CD4-positive, alpha-beta T cell treated with Interleukin-10 for 1 hour (primary cell): Measurements from ENCODE around the gene SH3PXD2A.
"Not testable (repeated sequence)": the region's sequence is repeated elsewhere in the genome, so short reads cannot be mapped to it uniquely, and the experiment has no call there.

Experiments
- DNase-seq: peaks from one replicate; pipeline ENCODE4 v3.0.0-alpha.2; 2020

SH3PXD2A gene

DNA sequence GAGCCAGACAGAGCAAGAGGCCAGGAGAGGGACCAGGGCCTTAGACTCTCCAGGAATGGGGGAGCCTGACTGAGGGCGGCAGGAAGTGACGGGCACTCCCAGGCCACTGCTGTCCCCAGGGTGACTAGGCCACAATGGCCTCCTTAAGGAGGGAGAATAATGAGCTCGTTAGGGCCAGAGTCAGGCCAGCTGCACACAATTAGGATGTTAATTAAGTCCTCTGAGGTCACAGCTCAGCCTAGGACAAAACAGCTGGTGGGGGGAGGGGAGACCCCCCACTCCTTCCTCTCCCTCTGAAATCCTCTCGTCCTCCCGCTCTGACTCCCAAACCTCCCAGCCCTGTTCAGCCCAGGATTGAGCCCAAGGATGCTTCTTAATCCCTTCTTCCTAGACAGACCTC, 218.9 kb downstream of the SH3PXD2A start:
- no peak for DNase-seq

DNA sequence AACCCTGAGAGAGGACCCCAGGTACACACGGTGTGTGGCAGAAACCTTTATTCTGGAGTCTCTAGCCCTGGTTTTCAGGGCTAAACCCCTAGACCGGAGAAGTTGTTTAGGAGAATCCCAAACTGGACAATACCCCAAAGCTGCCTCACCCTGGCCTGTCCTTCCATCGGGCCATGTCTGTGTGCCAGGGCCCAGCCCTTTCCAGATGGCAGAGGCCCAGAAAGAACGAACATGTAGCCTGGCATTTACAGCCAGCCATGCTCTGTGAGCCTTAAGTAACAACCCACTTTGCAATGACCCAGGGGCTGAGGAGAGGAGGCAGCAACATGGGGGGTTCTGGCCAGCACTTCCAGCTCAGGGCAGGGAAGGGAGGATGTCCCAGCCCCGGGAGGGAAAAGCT, 219.8 kb downstream of the SH3PXD2A start:
- DNase-seq, result no peak

DNA sequence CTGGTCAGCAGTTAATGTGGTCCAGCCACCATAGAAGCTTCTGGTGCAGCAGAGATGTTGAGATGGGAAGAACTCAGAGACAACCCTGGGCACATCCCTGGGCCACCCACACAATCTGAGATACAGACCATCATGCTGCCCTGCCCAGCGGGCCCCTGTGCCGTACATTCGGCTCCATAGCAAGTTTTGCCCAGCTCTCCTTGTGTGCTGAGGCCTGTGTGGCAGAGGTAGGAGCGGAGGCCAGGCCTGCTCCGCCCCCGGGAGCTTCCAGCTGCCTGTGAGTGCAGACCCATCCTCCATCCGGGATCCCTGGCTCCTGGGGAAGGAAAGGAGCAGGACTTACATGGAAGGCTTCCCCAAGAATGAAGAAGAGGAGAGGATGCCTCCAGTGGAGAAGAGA, 221.5 kb downstream of the SH3PXD2A start:
- DNase-seq, result no peak

GRCh38 chr10:103632871-103633270, 222.5 kb downstream of the SH3PXD2A start:
- not testable (repeated sequence) for DNase-seq

- no peak for DNase-seq
These were observed 223.1 kb downstream of the SH3PXD2A start for GRCh38 chr10:103632247-103632642.

GRCh38 chr10:103630156-103630555, 225.2 kb downstream of the SH3PXD2A start:
- DNase-seq, result no peak

GRCh38 chr10:103629581-103629980, 225.8 kb downstream of the SH3PXD2A start:
- DNase-seq, result no peak

DNA sequence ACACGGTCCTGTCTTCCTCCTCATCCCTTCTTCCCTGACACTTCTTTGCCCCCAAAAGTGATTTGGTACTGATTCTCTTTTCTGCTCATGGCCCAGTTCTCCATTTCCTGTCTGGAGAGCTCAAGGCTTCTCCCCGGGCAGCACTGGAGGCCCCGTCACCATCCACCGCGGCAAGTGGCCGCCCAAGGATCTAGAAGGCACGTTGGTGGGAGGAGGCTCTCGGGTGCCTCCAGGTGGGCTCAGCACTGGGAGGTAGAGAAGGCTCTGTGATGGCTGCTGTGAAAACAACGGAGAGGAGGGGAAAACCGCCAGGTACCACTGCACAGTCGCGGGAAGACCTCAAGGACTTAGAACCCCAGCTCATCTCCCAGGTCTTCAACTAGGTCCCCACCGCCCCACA, 227.5 kb downstream of the SH3PXD2A start:
- no peak for DNase-seq

DNA sequence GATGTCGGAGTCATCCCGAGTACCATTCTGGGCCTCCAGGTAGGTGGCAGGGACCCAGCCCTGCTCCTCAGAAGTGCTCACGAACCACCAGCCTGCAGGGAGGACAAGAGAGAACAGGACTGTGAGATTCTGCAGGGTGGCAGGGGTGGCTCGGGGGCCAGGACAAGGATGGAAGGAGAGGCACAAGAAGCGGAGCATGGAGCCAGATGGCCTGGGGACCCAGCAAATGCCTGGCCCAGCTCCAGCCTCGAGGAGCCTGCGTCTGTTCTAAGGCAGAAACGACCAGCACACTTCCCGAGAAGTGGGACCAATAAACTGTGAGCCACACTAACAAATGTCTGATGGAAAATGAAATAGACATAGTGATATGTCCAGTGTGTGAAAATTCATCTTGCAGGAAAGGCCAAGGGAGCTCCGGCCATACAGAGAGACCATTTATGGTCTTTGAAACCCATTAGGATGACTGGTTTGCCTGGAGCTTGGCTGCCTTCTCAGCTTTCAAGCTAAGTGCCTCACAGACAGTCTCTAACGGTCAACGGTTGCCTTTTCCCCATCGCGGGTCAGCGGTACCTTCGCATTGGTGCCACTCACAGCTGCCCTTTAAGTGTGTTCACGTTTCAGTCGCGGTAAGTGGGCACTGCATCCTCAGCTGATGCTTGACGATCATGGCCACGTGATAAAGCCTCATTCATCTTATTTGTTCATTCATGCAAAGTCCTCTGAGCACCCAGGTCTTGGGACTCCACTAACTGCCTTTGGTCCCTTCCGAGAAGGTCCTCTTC, 228.1 kb downstream of the SH3PXD2A start:
- no peak for DNase-seq

DNA sequence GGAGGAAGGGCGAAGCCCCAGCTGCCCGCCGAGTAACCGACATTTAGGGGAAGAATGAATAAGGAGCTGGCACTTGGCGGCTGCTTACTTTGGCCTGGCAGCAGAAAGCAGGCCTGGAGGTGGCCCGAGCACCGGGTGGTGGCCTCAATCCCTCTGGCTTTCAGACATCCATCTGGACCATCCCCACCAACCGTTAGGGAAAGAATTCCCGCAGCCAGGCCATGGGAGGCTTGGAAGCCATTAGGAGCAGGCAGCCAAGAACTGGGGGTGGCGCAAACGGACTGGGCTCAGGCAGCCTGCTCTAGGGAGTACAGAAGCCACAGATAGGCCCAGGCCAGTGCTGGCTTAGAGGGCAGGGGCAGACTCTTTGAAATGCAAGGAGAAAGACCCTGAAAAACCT, 229.2 kb downstream of the SH3PXD2A start:
- no peak for DNase-seq

GRCh38 chr10:103622935-103623574, 232.3 kb downstream of the SH3PXD2A start:
- DNase-seq, result no peak

DNA sequence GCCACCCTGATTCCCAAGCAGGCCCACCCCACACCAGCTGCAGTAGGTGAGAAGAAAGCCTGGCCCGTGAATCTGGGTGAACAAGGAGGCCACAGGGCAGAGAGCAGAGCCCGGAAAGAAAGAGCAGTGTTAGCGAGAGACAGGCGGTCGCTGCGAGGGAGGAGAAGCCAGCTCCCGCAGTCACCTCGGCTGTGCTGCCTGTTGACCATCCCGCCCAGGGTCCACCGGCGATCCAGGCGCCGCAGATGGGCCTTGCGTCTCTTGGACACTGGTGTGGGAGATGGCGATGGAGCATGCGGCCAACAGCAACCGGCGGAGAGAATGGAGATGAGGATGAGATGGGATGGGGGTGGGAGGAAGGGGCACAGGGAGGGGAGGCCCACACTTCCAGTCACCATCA, 233.1 kb downstream of the SH3PXD2A start:
- DNase-seq, result no peak

- no peak for DNase-seq
These were observed 233.6 kb downstream of the SH3PXD2A start for GRCh38 chr10:103621783-103622125.

DNA sequence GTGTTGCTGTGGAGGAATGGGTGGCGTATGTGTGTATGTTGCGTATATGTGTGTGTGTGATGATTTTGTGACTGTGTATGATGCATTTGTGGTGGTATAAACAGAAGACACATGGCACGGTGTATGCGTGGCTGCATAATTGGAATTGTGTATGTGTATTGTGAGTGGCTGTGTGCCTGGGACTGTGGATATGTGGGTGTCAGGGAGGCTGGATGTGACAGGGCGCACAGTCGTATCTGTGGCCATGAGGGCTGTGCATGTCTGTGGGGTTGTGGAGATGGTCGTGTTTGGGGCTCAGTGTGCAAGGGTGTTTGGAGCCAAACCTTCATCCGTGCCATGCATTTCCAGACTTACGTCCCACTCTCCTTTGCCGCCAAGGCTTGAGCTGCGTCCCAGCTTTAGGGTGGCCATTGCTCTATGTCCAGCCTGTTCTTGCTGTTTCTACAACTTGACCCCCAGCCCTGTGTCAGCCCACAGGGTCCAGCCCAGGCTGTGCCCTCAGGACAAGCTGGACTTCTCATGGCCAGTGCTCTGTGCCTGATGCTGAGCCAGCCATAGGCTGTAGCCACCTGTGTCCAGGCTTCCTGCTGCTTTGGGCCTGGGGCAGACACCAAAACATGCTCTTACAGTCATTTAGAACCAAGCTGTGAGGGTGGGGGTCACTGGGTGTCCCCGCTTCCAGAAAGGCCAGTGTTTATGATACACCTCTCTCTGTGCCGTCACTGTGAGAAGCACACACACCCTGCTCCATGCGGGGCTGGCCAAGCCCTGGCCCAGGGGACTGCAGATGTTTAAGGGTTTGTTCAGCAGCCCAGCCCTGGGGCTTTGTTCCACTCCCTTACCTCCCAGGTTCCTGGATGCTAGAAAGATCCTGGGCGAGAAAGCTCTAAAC, 234.2 kb downstream of the SH3PXD2A start:
- DNase-seq, result no peak

GRCh38 chr10:103620352-103620740, 235.0 kb downstream of the SH3PXD2A start:
- no peak for DNase-seq

DNA sequence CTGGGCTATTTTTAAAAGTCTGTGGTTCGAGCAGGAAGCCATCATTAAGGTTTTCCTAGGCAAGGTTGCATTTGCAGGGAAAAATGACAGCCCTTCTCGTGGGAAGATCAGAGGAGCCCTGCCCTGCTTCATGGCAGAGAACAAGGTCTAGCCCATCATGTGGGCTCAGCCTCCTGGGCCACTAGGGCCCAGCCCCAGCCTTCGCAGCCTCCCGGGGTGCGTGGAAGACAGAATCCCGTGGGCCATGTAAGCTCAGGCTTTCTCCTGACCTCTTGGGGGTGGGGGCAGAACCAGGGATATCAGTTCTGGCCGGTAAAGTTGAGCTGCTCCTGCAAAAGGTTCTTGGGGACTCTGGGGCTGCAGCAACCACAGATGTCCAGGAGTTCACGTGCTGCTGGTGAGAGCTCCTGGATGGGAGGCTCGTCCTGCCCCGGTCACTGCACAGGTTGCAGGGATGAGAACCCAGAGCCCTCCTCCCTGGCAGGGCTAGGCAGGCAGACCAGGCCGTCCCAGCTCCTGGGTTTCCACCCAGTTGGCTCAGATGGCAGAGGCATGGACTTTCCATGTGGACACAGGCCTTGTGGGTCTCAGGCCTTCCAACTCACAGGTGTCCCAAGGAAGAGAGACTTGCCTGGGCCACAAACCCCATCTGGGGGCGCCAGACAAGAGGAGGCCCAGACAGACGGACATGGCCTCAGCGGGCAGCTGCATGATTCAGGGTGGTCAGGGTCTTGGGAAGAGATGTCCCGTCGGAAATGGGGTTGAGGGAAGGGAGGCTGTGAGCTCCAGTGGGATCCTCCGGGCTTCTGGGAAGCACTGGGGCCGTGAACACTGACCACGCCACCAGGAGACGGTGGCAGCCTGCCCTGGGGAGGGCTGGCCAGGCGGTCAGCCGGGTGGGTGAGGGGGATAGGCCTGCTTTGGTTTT, 235.7 kb downstream of the SH3PXD2A start:
- no peak for DNase-seq

- DNase-seq, result no peak
These were observed 236.6 kb downstream of the SH3PXD2A start for GRCh38 chr10:103618575-103619423.

- DNase-seq, result no peak
These were observed 237.6 kb downstream of the SH3PXD2A start for GRCh38 chr10:103617602-103618385.

DNA sequence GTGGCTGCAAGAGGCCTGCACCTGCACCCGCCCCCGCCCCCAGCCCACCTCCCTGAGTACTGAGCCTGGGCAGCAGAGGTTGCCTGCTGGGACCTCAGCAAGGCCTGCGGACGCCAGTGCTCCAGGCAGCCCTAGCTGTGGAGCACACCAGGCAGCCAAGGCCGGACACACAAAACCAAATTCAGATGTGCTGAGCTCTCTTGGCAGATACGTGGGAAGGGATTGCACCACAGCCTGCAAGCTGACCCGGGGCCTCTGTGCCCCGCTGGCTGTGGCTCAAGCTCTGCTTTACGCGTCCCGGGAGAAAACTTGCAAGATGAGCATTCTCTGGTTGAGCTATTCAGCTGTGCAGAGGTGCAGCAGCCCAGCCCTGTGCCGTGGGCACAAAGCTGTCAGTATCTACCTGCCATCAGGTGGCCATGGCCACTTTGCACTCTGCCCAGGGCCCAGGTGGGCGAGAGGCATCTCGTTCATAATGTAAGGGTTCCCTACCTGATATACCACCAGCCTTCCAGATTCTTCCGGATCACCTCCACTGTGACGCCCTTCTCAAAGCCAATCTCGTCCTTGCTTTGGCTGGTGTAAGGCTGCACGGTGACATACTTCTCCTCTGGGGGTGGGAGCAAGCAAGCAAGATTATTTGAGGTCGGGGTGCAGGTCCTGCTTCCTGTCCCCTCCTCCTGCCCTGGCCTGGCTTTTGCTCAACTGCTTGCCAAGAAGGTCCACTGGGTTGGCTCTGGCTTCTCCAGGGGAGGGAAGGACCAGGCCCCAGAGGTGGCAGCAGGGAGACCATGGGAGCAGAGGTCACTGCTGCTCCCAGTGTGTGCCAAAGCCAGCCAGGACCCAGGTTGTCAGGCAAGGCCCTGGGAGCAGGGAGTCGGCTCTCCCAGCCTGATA, 238.4 kb downstream of the SH3PXD2A start:
- DNase-seq, result no peak
